Body of pancreas (tissue), 4 donors: ENCODE results near the gene NPTN. TPM values are rescaled to one million over a fixed set of nuclear protein-coding genes. Genes with fewer than 3 reads are reported as not detected.

Experiments used
- ATAC-seq: fragments of 150-250 bp; one replicate; pipeline ENCODE4 v1.9.1; 2016
- DNase-seq, 4 donors: peaks; one replicate each; pipeline ENCODE4 v3.0.0-alpha.2; 2019
- H3K27ac ChIP-seq, 4 donors: fragments of 200-600 bp; sonication (generic); 1 replicate in 3 of 4; 2 replicates in 1 of 4; pipeline versions ENCODE4 v1.5.1 to v1.6.1; 2016 to 2019; ENCODE audit warnings: mild to moderate bottlenecking in 1 of 4, mixed read lengths in 1 of 4, moderate library complexity in 1 of 4
- H3K27me3 ChIP-seq, 2 donors: fragments of 200-600 bp; sonication (generic); one replicate each; pipeline ENCODE4 v1.6.0; 2016; ENCODE audit warnings: mild to moderate bottlenecking in 1 of 2
- H3K36me3 ChIP-seq, 2 donors: fragments of 200-600 bp; sonication (generic); replicated peaks in 1 of 2; 2 replicates each; pipeline ENCODE4 v1.5.1; 2016; ENCODE audit warnings: low read depth in 2 of 2; ENCODE audit not compliant: insufficient read depth in 1 of 2
- H3K4me1 ChIP-seq: fragments of 200-600 bp; sonication (generic); one replicate; pipeline ENCODE4 v1.6.0; 2016
- H3K4me3 ChIP-seq, 2 donors: fragments of 200-600 bp; sonication (generic); 1 replicate in 1 of 2; 2 replicates in 1 of 2; pipeline ENCODE4 v1.5.1; 2016 to 2019
- H3K9me3 ChIP-seq, 3 donors: fragments of 200-600 bp; sonication (generic); 1 replicate in 2 of 3; 2 replicates in 1 of 3; pipeline ENCODE4 v1.5.1; 2016
- CTCF ChIP-seq, 7 experiments: fragments of 450-650 bp in 4 of 7; fragments of 200-600 bp in 3 of 7; sonication (generic) in 3 of 7; IDR thresholded peaks; one replicate each; pipeline ENCODE4 v1.5.1; 2016 to 2019; ENCODE audit warnings: antibody characterized with exemption in 7 of 7
- POLR2A ChIP-seq, 3 donors: fragments of 450-650 bp; IDR thresholded peaks; one replicate each; pipeline ENCODE4 v1.6.1; 2016; ENCODE audit warnings: antibody characterized with exemption in 3 of 3, mild to moderate bottlenecking in 2 of 3
- WGBS, 2 donors: methylation state at CpG; one replicate each; pipeline ENCODE4 v1.1.5; 2017; 5-methylcytosine and 5-hydroxymethylcytosine counted together
- intact Hi-C: fragments of 100-400 bp; cut with DNase I; formaldehyde crosslinking; loops from one replicate; pipeline ENCODE4 v1.15.1; 2023
- total RNA-seq, 2 donors: library from RNA; depleted of rRNA; stranded (reverse); fragments of >200 nt; gene quantifications; one replicate each; pipeline ENCODE4 v1.1.0, GENCODE V29; 2016

The NPTN gene
- total RNA-seq, 2 donors from 2014 or later = 34.2 to 39.9 TPM

DNA sequence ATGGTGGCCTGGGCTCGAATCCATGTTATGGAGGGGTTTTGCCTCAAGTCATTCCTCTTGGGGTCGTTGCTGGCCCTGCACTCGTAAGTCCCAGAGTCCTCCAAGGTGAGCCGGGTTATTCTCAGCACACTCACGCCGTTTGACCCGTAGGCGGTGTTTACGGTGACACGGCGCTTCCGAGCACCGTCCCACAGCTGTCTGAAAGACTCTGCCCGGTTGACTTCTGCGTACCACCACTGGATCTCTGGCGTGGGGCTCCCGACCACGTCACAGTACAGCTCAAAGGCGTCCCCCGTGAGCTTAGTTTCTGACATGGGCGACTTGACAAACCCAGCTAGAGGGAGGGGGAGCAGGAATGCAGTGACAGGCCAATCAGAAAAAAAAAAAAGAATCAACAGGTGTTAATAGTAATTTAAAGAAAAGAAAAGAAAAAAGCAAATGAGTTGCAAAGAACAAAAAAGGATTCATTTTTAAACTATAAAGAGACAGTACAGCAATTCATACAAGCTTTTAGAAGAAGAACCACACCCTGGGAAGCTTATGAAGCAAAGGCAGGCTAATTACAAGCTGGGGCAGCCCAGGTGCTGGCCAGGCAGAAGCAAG is 36.1 kb downstream of the NPTN start:
- TF ChIP-seq POLR2A (IDR thresholded peaks at IDR 0.05) (no peak), CTCF (IDR thresholded peaks at IDR 0.05) (no peak)
- Histone ChIP-seq H3K27me3 (no peaks in the 10 kb centered on the region), H3K4me1 (peaks cover 62% of the 10 kb centered on the region), H3K9me3 (no peaks in the 10 kb centered on the region), H3K27ac (no peak overlapping the region), H3K4me3 (no peak overlapping the region), H3K36me3 (no peaks in the 10 kb centered on the region)
- DNase-seq (no peak), ATAC-seq (no peak)
- intact Hi-C loops = no loop called here
- whole genome bisulfite sequencing, 2 donors = 90 to 93% methylated on average over 21 of the region's 21 CpGs

- DNase-seq (no peak), ATAC-seq (no peak)
- WGBS, 2 donors = 15 to 26% methylated on average over 1 of the region's 1 CpG
- Histone ChIP-seq H3K4me1 (peaks cover 52% of the 10 kb centered on the region), H3K36me3 (no peaks in the 10 kb centered on the region), H3K4me3 (no peak overlapping the region), H3K9me3 (no peaks in the 10 kb centered on the region), H3K27ac (no peak overlapping the region), H3K27me3 (no peaks in the 10 kb centered on the region)
- intact Hi-C loops = no loop called here
- TF ChIP-seq POLR2A (IDR thresholded peaks at IDR 0.05) = no peak
Observed at GRCh38 chr15:73596174-73596573, 37.0 kb downstream of the NPTN start.

DNA sequence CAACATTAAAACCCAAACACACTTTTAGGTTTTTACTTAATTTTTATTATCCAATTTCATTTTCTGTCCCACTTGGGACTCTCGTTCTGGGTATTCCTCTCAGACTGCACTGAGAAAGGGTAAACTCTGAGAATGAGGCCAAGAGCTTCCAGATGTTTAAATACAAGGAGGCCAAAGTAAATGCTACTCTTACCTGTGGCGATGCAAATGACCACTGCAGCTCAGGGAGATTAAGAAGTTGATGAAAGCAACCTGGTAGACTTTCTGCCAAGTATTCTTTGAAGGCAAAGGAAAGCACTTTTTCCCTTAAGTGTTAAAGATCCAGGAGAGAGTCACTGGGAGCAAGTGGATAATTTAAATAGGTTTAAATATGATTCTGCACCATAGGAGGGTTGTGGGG is 39.1 kb downstream of the NPTN start:
- H3K27me3 ChIP-seq = no peaks in the 10 kb centered on the region
- no peak overlapping the region for H3K27ac ChIP-seq
- no peaks in the 10 kb centered on the region for H3K36me3 ChIP-seq
- TF ChIP-seq POLR2A (IDR thresholded peaks at IDR 0.05) (no peak), CTCF (IDR thresholded peaks at IDR 0.05) (no peak)
- intact Hi-C loops = no loop called here
- H3K4me3 ChIP-seq = no peak overlapping the region
- WGBS, 2 donors = 20 to 33% methylated on average over 2 of the region's 2 CpGs
- peaks cover 43% of the 10 kb centered on the region for H3K4me1 ChIP-seq
- ATAC-seq (no peak), DNase-seq (no peak)
- H3K9me3 ChIP-seq = no peaks in the 10 kb centered on the region

DNA sequence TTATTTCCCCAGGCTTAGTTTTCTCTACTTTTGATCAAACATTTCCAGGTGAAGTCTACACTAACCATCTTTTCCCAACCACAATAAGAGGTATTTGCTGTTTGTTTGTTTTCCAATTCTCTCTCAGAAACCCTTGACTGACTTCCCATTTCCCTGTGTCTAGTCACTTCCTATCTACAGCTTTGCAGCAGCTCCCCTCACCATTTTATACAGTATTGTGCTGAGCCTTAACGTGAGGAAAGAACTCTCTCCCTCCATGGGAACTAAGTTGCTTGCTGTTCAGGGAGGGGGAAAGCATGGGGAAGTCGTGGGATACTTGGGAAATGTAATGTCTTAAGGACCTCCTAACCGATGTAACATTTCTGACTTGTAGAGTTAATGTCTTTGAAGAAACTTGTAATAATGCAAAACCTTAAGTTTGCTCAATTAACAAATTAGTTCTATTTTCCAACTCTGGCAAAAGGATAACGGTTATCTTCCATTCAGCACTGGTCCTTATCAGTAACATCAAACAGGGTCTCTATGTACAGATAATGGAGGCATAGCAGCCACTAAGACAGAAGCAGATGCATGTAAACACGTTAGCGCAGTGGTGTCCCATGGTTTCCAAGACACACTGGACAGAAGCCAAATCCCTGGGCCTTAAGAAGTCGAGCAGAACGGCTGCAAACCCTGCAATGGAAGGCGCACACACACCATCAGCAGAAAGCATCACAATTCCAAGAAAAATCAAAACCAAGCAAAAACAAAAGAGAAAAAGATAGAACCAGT is 39.7 kb downstream of the NPTN start:
- no peak overlapping the region for H3K27ac ChIP-seq
- H3K36me3 ChIP-seq = peaks cover 0 to 1% of the 10 kb centered on the region in 2 donors
- no peak for TF ChIP-seq CTCF (IDR thresholded peaks at IDR 0.05)
- TF ChIP-seq POLR2A (IDR thresholded peaks at IDR 0.05) = no peak
- peak; percentile 47 to 72 (median 68) for DNase-seq
- no peak for ATAC-seq
- H3K27me3 ChIP-seq = no peaks in the 10 kb centered on the region
- H3K9me3 ChIP-seq = no peaks in the 10 kb centered on the region
- intact Hi-C loops = no loop called here
- H3K4me1 ChIP-seq = peaks cover 37% of the 10 kb centered on the region
- no peak overlapping the region for H3K4me3 ChIP-seq
- 49 to 51% methylated on average over 9 of the region's 9 CpGs for WGBS, 2 donors

DNA sequence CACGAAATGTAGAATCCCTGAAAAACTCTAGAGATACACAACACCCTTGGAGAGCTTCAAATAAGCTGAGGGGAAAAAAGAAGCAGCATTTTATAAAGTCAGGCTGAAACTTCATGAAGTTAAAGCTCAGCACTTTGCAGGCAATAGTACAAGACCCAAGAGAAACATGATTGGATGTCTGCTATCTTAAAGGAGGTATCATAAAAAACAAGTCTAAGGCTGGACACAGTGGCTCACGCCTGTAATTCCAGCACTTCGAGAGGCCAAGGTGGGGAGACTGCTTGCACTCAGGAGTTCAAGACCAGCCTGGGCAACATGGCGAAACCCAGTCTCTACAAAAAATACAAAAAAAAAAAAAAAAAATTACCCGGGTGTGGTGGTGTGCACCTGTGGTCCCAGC is 42.9 kb downstream of the NPTN start:
- Histone ChIP-seq H3K27me3 (no peaks in the 10 kb centered on the region), H3K4me1 (peaks cover 20% of the 10 kb centered on the region), H3K9me3 (no peaks in the 10 kb centered on the region), H3K4me3 (no peak overlapping the region), H3K36me3 (peaks cover 0 to 5% of the 10 kb centered on the region in 2 donors), H3K27ac (no peak overlapping the region)
- no peak for ATAC-seq
- WGBS, 2 donors = 88 to 93% methylated on average over 5 of the region's 5 CpGs
- intact Hi-C loops = no loop called here
- no peak for TF ChIP-seq POLR2A (IDR thresholded peaks at IDR 0.05)
- TF ChIP-seq CTCF (IDR thresholded peaks at IDR 0.05) = no peak
- DNase-seq = no peak
